HG02678 (cell line): ENCODE results near the gene USP3.

Experiments used
- ATAC-seq: cut with Tn5 transposase; IDR thresholded peaks from one replicate; pipeline ENCODE4 v1.9.1; 2021; ENCODE audit warnings: mild to moderate bottlenecking, moderate library complexity; ENCODE audit not compliant: unreplicated experiment

The USP3 gene

GRCh38 chr15:63582718-63583426 lies 78.5 kb downstream of the USP3 start:
- no peak for ATAC-seq

GRCh38 chr15:63586790-63587189 lies 82.4 kb downstream of the USP3 start:
- ATAC-seq = no peak

GRCh38 chr15:63587527-63587926 lies 83.1 kb downstream of the USP3 start:
- ATAC-seq = no peak

GRCh38 chr15:63588826-63589225 lies 84.4 kb downstream of the USP3 start:
- no peak for ATAC-seq

- ATAC-seq = no peak
Measured at GRCh38 chr15:63593705-63594671, 89.6 kb downstream of the USP3 start.

- no peak for ATAC-seq
Measured at GRCh38 chr15:63595065-63595464, 90.7 kb downstream of the USP3 start.

GRCh38 chr15:63595688-63596087 lies 91.3 kb downstream of the USP3 start:
- no peak for ATAC-seq

GRCh38 chr15:63596676-63597037 lies 92.3 kb downstream of the USP3 start:
- ATAC-seq = no peak

GRCh38 chr15:63597038-63597790 lies 92.8 kb downstream of the USP3 start, which contains the start of gene FBXL22:
Gene FBXL22 (plus strand): TSS chr15:63597387. CDS start chr15:63597393, 6 bp downstream.
- ATAC-seq = no peak

GRCh38 chr15:63597821-63598220 lies 93.4 kb downstream of the USP3 start:
- ATAC-seq = no peak

GRCh38 chr15:63598473-63599400 lies 94.3 kb downstream of the USP3 start:
- ATAC-seq = no peak

GRCh38 chr15:63599401-63600000 lies 95.1 kb downstream of the USP3 start:
- ATAC-seq = no peak

GRCh38 chr15:63600001-63600615 lies 95.7 kb downstream of the USP3 start:
- ATAC-seq = peak; percentile 1

- ATAC-seq = peak; percentile 75
Measured at GRCh38 chr15:63600616-63601025, 96.2 kb downstream of the USP3 start.

- ATAC-seq = peak; percentile 19
Measured at GRCh38 chr15:63601026-63601703, 96.8 kb downstream of the USP3 start.

GRCh38 chr15:63601704-63602185 lies 97.4 kb downstream of the USP3 start:
- ATAC-seq = no peak

- no peak for ATAC-seq
Measured at GRCh38 chr15:63602595-63602994, 98.2 kb downstream of the USP3 start.

- no peak for ATAC-seq
Measured at GRCh38 chr15:63603516-63603915, 99.1 kb downstream of the USP3 start.

GRCh38 chr15:63604281-63604680 lies 99.9 kb downstream of the USP3 start:
- no peak for ATAC-seq
